GM18909 (cell line): ENCODE measurements around the gene COL2A1.
A peak's percentile ranks its signal among the peaks of the same experiment; 100 is the strongest.

Experiments
- ATAC-seq: cut with Tn5 transposase; IDR thresholded peaks from one replicate; pipeline ENCODE4 v1.9.1; 2021; ENCODE audit warnings: mild to moderate bottlenecking; ENCODE audit not compliant: unreplicated experiment, poor library complexity

Gene COL2A1

GRCh38 chr12:47993491-47993890 lies 10.8 kb downstream of the COL2A1 start:
- ATAC-seq: no peak

- no peak for ATAC-seq
Observed at GRCh38 chr12:47992776-47993175, 11.5 kb downstream of the COL2A1 start.

GRCh38 chr12:47991106-47992061 lies 12.9 kb downstream of the COL2A1 start:
- no peak for ATAC-seq

GRCh38 chr12:47990351-47991105 lies 13.7 kb downstream of the COL2A1 start:
- ATAC-seq: peak; percentile 98

- no peak for ATAC-seq
Observed at GRCh38 chr12:47989666-47990065, 14.6 kb downstream of the COL2A1 start.

GRCh38 chr12:47989023-47989417 lies 15.3 kb downstream of the COL2A1 start:
- ATAC-seq: no peak

- no peak for ATAC-seq
Observed at GRCh38 chr12:47988073-47989022, 15.9 kb downstream of the COL2A1 start.

- no peak for ATAC-seq
Observed at GRCh38 chr12:47987411-47988072, 16.7 kb downstream of the COL2A1 start.

GRCh38 chr12:47986832-47987231 lies 17.4 kb downstream of the COL2A1 start:
- no peak for ATAC-seq

GRCh38 chr12:47986291-47986660 lies 18.0 kb downstream of the COL2A1 start:
- ATAC-seq: no peak

GRCh38 chr12:47985596-47986290 lies 18.5 kb downstream of the COL2A1 start:
- no peak for ATAC-seq

GRCh38 chr12:47984331-47984801 lies 19.9 kb downstream of the COL2A1 start:
- ATAC-seq: no peak

GRCh38 chr12:47983541-47984115 lies 20.6 kb downstream of the COL2A1 start:
- ATAC-seq: no peak

GRCh38 chr12:47982770-47983169 lies 21.5 kb downstream of the COL2A1 start:
- ATAC-seq: no peak

GRCh38 chr12:47982311-47982710 lies 22.0 kb downstream of the COL2A1 start:
- no peak for ATAC-seq

GRCh38 chr12:47981496-47982260 lies 22.6 kb downstream of the COL2A1 start:
- ATAC-seq: no peak

- no peak for ATAC-seq
Observed at GRCh38 chr12:47980779-47981495, 23.3 kb downstream of the COL2A1 start.
